A673 (cell line): Measurements from ENCODE around the gene ADGRL3.

ENCODE experiments used
- CTCF ChIP-seq: fragments of 300-800, 200-600 bp; sonication (generic); conservative IDR thresholded peaks from 2 replicates; pipeline ENCODE4 v1.5.1; 2017; ENCODE audit warnings: low read depth, mild to moderate bottlenecking, antibody characterized with exemption, low read length, moderate library complexity, mixed read lengths
- EZH2 ChIP-seq: fragments of 200-600 bp; sonication (generic); IDR thresholded peaks from 2 replicates; pipeline ENCODE4 v1.6.1; 2017; ENCODE audit warnings: borderline replicate concordance, low read depth, mild to moderate bottlenecking, mixed read lengths, antibody characterized with exemption, low read length; ENCODE audit not compliant: poor library complexity, severe bottlenecking

GRCh38 chr4:61543976-61544375 is 343.9 kb downstream of the ADGRL3 start:
- TF ChIP-seq CTCF (no peak), EZH2 (no peak)
